Measurements from ENCODE around the gene MISFA.

DNA sequence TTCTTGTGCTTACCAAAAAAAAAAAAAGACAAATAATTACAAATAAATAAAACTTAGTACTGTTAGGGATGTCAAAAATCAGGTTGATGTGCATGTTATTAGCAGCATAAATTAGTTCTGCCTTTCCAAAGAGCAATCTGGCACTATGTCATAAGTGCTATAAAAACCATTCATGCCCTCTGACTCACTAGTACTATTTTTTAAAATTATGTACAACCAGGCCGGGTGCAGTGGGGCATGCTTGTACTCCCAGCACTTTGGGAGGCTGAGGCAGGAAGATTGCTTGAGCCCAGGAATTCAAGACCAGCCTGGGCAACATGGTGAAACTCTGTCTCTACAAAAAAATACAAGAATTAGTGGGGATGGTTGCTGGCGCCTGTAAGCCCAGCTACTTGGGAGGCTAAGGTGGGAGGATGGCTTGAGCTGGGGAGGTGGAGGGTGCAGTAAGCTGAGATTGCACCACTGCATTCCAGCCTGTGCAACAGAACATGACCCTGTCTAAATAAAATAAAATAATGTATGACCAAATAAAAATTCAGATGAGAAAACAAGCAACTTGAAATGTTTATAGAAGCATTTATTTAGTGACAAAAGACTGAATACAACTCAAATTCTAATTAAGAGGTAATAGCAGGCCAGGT lies 36.4 kb upstream of the MISFA start:
- TF ChIP-seq TAF1 (IDR thresholded peaks at IDR 0.05; ENCODE audit: borderline replicate concordance, insufficient read depth, low read length) (no peak), POLR2AphosphoS5 (IDR thresholded peaks at IDR 0.05; ENCODE audit: low read depth, low read length) (no peak)
- TF ChIP-seq, protein P1, sequence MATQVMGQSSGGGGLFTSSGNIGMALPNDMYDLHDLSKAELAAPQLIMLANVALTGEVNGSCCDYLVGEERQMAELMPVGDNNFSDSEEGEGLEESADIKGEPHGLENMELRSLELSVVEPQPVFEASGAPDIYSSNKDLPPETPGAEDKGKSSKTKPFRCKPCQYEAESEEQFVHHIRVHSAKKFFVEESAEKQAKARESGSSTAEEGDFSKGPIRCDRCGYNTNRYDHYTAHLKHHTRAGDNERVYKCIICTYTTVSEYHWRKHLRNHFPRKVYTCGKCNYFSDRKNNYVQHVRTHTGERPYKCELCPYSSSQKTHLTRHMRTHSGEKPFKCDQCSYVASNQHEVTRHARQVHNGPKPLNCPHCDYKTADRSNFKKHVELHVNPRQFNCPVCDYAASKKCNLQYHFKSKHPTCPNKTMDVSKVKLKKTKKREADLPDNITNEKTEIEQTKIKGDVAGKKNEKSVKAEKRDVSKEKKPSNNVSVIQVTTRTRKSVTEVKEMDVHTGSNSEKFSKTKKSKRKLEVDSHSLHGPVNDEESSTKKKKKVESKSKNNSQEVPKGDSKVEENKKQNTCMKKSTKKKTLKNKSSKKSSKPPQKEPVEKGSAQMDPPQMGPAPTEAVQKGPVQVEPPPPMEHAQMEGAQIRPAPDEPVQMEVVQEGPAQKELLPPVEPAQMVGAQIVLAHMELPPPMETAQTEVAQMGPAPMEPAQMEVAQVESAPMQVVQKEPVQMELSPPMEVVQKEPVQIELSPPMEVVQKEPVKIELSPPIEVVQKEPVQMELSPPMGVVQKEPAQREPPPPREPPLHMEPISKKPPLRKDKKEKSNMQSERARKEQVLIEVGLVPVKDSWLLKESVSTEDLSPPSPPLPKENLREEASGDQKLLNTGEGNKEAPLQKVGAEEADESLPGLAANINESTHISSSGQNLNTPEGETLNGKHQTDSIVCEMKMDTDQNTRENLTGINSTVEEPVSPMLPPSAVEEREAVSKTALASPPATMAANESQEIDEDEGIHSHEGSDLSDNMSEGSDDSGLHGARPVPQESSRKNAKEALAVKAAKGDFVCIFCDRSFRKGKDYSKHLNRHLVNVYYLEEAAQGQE (IDR thresholded peaks at IDR 0.05; ENCODE audit: insufficient read depth in 1 of 2, low read depth in 2 of 2, low read length in 2 of 2): no peak
